Measurements from ENCODE around the gene WDTC1.
A peak's percentile ranks its signal among the peaks of the same experiment; 100 is the strongest.

The WDTC1 gene

DNA sequence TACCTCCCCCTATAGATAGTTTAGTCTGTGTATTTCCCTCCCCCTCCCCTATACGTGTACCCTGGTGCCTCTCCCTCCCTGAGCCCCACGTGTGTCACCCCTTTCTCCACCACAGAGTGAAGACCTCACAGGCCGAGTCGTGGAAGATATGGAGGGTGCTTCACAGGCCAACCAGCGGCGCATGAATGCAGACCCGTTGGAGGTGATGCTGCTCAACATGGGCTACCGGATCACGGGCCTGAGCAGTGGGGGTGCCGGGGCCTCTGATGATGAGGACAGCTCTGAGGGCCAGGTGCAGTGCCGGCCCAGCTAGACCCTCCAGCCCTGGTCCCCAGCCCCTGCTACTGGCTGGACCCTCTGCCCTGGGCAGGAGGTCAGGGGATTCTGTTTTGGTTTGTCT is 71.6 kb downstream of the WDTC1 start:
- no peak overlapping the region for H3K27ac ChIP-seq (ENCODE audit: low read depth, low read length)
- H3K9ac ChIP-seq (ENCODE audit: low read length) = no peak overlapping the region
- no peaks in the 10 kb centered on the region for H3K27me3 ChIP-seq (ENCODE audit: control insufficient read depth in 1 of 2, insufficient read depth in 2 of 2, low read length in 2 of 2)
- no peaks in the 10 kb centered on the region for H3K9me3 ChIP-seq (ENCODE audit: low read length)
- peaks cover 4% of the 10 kb centered on the region for H3K4me1 ChIP-seq (ENCODE audit: insufficient read depth, low read length)
- H3K4me3 ChIP-seq (ENCODE audit: low read depth in 1 of 2, low read length in 2 of 2) = no peak overlapping the region
- H3K36me3 ChIP-seq (ENCODE audit: insufficient read depth, low read length) = peaks cover 46% of the 10 kb centered on the region

DNA sequence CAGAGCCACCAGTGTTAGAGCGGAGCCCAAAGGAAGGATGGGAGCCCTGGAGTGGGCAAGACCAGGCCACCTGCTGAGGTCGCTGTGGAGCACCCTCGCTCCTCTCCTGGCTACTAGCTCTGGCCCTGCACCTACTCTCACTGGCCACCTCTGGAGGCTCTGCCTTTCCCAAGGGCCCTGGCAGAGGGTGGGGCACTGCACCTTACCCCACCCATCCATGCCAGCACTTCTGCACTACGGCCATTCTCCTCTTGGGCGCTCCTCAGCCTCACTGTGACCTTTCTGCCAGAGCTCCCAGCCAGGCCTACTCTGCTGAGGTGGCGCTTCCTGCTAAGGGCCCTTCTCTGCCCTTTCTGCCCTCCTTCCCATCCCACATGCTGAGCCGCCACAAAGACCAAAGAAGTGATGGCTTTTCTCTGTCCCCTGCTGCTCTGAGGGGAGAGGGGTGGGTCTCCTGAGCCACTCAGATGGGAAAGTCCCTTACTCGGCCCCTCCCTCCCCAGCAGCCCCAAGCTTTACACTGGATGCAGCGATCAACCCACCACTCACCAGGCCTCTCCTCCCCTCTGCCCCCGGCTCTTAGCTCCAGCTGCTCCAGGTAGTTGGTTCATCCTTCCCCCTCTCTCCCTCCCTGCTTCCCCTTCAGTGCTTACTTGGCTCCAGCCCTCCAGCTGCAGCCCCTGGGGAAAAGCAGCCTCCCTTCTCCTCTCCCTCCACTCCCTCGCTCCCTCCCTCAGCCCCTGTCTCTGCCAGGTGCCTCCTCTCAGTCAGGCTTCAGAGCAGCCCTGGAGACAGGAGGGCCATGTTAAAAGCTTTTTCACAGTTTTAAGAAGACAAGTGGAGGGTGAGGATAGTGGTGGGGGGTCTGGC is 72.7 kb downstream of the WDTC1 start:
- Histone ChIP-seq H3K27ac (ENCODE audit: low read depth, low read length) (no peak overlapping the region), H3K36me3 (ENCODE audit: insufficient read depth, low read length) (peaks cover 35% of the 10 kb centered on the region), H3K4me1 (ENCODE audit: insufficient read depth, low read length) (no peaks in the 10 kb centered on the region), H3K4me3 (ENCODE audit: low read depth in 1 of 2, low read length in 2 of 2) (no peak overlapping the region), H3K9me3 (ENCODE audit: low read length) (no peaks in the 10 kb centered on the region), H3K27me3 (ENCODE audit: control insufficient read depth in 1 of 2, insufficient read depth in 2 of 2, low read length in 2 of 2) (no peaks in the 10 kb centered on the region), H3K9ac (ENCODE audit: low read length) (no peak overlapping the region)

DNA sequence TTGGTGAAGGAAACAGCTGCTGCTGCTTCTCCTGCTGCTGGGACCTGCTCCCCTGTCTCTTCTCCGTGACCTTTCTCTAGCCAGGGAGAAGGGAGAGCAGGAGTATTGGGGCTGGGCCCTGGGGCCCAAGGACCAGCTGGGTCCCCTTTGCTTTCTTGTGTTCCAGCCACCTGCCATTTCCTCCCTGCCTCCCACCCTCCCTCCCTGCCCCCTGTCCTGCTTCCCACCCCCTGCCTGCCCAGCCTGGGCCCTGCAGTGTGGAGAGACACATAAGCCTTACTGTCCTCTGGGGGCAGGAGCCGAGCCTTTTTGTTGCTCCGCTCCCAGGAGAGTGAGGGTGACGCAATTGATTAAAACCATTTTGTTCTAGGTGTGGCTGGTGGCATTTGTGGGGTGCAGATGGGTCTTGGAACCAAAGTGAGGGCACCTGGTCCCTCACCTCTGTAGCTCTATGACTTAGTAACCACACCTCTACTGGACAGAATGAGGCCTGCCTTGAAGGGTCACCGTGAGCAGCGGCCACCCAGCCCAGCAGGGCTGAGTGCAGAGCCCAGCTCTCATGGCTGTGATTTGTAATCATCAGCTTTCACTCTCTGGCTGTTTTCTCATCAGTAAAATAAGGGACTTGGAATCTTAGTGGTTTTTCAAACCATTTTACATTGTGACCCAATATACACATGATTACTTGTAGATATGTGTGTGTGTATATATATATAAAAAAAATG is 73.6 kb downstream of the WDTC1 start:
- Histone ChIP-seq H3K36me3 (ENCODE audit: insufficient read depth, low read length) (peaks cover 28% of the 10 kb centered on the region), H3K9ac (ENCODE audit: low read length) (no peak overlapping the region), H3K4me3 (ENCODE audit: low read depth in 1 of 2, low read length in 2 of 2) (no peak overlapping the region), H3K9me3 (ENCODE audit: low read length) (no peaks in the 10 kb centered on the region), H3K27me3 (ENCODE audit: control insufficient read depth in 1 of 2, insufficient read depth in 2 of 2, low read length in 2 of 2) (no peaks in the 10 kb centered on the region), H3K4me1 (ENCODE audit: insufficient read depth, low read length) (no peaks in the 10 kb centered on the region), H3K27ac (ENCODE audit: low read depth, low read length) (no peak overlapping the region)

DNA sequence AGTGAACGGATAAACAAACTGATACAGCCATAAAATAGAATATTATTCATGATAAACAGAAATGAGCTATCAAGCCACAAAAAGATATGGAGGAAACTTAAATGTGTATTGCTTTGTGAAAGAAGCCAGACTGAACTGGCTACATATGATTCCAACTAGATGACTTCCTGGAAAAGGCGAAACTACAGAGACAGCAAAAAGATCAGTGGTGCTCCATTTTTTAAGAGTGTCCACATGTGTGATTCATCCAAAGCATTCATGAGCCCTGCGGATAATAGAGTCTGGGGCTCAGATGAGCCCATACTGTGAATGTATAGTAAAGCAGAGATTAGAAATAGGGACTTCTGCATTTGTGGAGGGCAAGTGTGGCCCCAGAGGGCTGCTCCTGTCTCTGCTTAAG is 79.7 kb downstream of the WDTC1 start:
- Histone ChIP-seq H3K36me3 (ENCODE audit: insufficient read depth, low read length) (no peaks in the 10 kb centered on the region), H3K27ac (ENCODE audit: low read depth, low read length) (no peak overlapping the region), H3K9me3 (ENCODE audit: low read length) (no peaks in the 10 kb centered on the region), H3K4me1 (ENCODE audit: insufficient read depth, low read length) (no peaks in the 10 kb centered on the region), H3K9ac (ENCODE audit: low read length) (no peak overlapping the region), H3K27me3 (ENCODE audit: control insufficient read depth in 1 of 2, insufficient read depth in 2 of 2, low read length in 2 of 2) (no peaks in the 10 kb centered on the region), H3K4me3 (ENCODE audit: low read depth in 1 of 2, low read length in 2 of 2) (no peak overlapping the region)

DNA sequence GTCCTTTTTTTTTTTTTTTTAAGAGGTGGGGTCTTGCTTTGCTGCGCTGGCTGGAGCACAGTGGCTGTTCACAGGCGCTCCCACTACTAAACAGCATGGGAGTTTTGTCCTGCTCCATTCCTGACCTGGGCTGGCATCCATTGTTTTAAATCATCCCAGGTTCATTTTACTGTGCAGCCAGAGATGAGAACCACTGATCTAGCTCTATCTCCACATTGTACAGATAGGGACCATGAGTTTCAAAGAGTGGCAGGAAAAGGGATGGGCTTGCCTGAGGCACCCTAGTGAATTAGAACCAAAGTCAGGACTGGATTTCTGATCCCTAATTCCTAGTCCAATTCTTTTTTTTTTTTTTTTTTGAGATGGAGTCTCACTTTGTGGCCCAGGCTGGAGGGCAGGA is 80.3 kb downstream of the WDTC1 start:
- Histone ChIP-seq H3K9ac (ENCODE audit: low read length) (no peak overlapping the region), H3K4me1 (ENCODE audit: insufficient read depth, low read length) (no peaks in the 10 kb centered on the region), H3K27me3 (ENCODE audit: control insufficient read depth in 1 of 2, insufficient read depth in 2 of 2, low read length in 2 of 2) (no peaks in the 10 kb centered on the region), H3K9me3 (ENCODE audit: low read length) (no peaks in the 10 kb centered on the region), H3K27ac (ENCODE audit: low read depth, low read length) (no peak overlapping the region), H3K36me3 (ENCODE audit: insufficient read depth, low read length) (no peaks in the 10 kb centered on the region), H3K4me3 (ENCODE audit: low read depth in 1 of 2, low read length in 2 of 2) (no peak overlapping the region)

DNA sequence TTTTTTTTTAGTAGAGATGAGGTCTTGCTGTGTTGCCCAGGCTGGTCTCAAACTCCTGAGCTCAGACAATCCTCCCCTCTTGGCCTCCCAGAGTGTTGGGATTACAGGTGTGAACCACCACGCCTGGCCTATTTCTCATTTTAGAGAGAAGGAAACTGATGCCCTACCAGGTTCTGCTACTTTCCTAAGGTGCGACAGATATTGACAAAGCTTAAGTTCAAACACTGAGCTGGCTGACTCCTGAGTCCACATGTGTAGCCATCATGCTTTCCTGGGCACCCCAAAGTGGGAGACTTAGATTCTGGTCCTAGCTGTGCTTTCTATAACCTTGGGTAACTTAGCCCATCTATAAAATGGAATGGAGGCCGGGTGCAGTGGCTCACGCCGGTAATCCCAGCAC is 82.4 kb downstream of the WDTC1 start:
- Histone ChIP-seq H3K9ac (ENCODE audit: low read length) (no peak overlapping the region), H3K4me1 (ENCODE audit: insufficient read depth, low read length) (no peaks in the 10 kb centered on the region), H3K27ac (ENCODE audit: low read depth, low read length) (no peak overlapping the region), H3K4me3 (ENCODE audit: low read depth in 1 of 2, low read length in 2 of 2) (no peak overlapping the region), H3K36me3 (ENCODE audit: insufficient read depth, low read length) (no peaks in the 10 kb centered on the region), H3K27me3 (ENCODE audit: control insufficient read depth in 1 of 2, insufficient read depth in 2 of 2, low read length in 2 of 2) (no peaks in the 10 kb centered on the region), H3K9me3 (ENCODE audit: low read length) (no peaks in the 10 kb centered on the region)

DNA sequence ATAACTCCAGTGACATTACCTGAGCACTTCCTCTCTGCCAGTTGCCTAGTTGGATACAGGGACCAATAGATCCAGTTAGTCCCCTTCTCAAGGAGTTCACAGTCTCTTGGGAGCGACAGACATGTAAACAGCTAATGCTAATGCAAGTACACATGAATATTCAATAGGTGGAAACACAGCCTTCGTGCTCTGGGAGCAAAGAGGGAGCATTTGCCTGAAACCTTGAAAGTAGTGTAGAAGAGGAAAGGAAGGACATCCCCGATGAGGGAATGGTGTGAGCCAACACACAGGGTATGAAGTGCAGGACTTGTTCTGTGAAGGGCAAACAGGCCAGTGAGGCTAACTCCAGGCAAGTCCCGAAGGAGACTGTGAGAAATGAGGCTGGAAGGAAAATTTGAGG is 83.7 kb downstream of the WDTC1 start:
- H3K4me1 ChIP-seq (ENCODE audit: insufficient read depth, low read length) = peaks cover 5% of the 10 kb centered on the region
- H3K4me3 ChIP-seq (ENCODE audit: low read depth in 1 of 2, low read length in 2 of 2) = no peak overlapping the region
- H3K36me3 ChIP-seq (ENCODE audit: insufficient read depth, low read length) = no peaks in the 10 kb centered on the region
- no peak overlapping the region for H3K9ac ChIP-seq (ENCODE audit: low read length)
- H3K27ac ChIP-seq (ENCODE audit: low read depth, low read length) = no peak overlapping the region
- no peaks in the 10 kb centered on the region for H3K27me3 ChIP-seq (ENCODE audit: control insufficient read depth in 1 of 2, insufficient read depth in 2 of 2, low read length in 2 of 2)
- H3K9me3 ChIP-seq (ENCODE audit: low read length) = no peaks in the 10 kb centered on the region

DNA sequence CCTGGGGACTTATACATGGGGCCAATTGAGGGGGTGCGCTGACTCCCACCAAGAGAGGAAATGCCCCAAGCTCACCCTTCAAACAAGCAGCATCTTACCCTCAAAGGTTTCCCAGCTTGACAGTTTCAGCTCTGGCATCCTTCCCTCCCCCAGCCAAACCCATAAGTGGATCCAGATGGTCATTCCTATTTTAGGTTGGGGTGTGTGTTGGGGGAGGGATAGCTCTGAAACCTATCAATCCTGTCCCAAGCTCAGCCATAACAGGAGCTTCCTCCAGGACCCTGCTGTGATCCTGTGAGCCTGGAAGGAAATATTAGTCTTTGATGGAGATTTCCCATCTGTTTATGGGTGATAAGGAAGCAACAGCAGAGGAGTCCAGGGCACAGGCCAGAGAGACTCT is 84.2 kb downstream of the WDTC1 start:
- no peak overlapping the region for H3K4me3 ChIP-seq (ENCODE audit: low read depth in 1 of 2, low read length in 2 of 2)
- H3K4me1 ChIP-seq (ENCODE audit: insufficient read depth, low read length) = peaks cover 10% of the 10 kb centered on the region
- no peaks in the 10 kb centered on the region for H3K9me3 ChIP-seq (ENCODE audit: low read length)
- no peak overlapping the region for H3K9ac ChIP-seq (ENCODE audit: low read length)
- no peaks in the 10 kb centered on the region for H3K36me3 ChIP-seq (ENCODE audit: insufficient read depth, low read length)
- H3K27ac ChIP-seq (ENCODE audit: low read depth, low read length) = no peak overlapping the region
- H3K27me3 ChIP-seq (ENCODE audit: control insufficient read depth in 1 of 2, insufficient read depth in 2 of 2, low read length in 2 of 2) = no peaks in the 10 kb centered on the region

DNA sequence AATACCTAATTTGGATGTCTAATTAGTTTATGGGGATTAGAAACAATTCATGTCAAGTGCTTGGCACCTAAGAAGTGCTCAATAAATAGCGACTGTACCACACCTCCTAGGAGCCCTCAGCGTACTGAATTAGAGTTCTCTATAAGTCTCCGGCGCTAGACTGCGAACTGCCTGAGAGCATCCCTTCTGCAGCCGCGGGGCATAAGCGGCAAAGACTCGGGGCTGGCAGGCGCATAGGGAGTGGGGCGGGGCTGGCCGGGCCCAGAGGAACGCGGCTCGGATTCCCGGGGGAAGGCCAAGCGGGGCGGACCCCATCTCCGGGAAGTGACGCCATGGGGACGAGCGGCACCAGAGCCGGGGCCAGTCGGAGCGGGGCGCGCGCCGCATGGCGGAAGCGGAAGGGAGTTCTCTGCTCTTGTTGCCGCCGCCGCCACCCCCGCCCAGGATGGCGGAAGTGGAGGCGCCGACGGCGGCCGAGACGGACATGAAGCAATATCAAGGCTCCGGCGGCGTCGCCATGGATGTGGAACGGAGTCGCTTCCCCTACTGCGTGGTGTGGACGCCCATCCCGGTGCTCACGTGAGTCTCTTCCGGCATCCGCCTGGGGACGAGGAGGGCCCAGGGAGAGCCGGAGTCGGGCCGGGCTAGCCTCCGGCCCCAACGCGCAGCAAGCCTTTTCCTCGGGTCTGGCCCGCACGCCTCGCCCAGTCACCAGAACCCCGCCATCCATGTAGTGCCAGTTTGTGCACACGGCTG is 87.6 kb downstream of the WDTC1 start, which contains the start of gene TMEM222:
Gene TMEM222 (plus strand): TSS at position 351 of the 756 bp plus-strand sequence. CDS start 35 bp downstream, at position 386.
- Histone ChIP-seq H3K27ac (ENCODE audit: low read depth, low read length) (peak within 1 kb of the TSS; percentile 96), H3K9me3 (ENCODE audit: low read length) (no peaks in the 10 kb centered on the region), H3K4me1 (ENCODE audit: insufficient read depth, low read length) (peaks cover 29% of the 10 kb centered on the region), H3K27me3 (ENCODE audit: control insufficient read depth in 1 of 2, insufficient read depth in 2 of 2, low read length in 2 of 2) (no peaks in the 10 kb centered on the region), H3K4me3 (ENCODE audit: low read depth in 1 of 2, low read length in 2 of 2) (peak within 1 kb of the TSS; percentile 95 to 99), H3K36me3 (ENCODE audit: insufficient read depth, low read length) (peaks cover 17% of the 10 kb centered on the region), H3K9ac (ENCODE audit: low read length) (peak within 1 kb of the TSS; percentile 69)

DNA sequence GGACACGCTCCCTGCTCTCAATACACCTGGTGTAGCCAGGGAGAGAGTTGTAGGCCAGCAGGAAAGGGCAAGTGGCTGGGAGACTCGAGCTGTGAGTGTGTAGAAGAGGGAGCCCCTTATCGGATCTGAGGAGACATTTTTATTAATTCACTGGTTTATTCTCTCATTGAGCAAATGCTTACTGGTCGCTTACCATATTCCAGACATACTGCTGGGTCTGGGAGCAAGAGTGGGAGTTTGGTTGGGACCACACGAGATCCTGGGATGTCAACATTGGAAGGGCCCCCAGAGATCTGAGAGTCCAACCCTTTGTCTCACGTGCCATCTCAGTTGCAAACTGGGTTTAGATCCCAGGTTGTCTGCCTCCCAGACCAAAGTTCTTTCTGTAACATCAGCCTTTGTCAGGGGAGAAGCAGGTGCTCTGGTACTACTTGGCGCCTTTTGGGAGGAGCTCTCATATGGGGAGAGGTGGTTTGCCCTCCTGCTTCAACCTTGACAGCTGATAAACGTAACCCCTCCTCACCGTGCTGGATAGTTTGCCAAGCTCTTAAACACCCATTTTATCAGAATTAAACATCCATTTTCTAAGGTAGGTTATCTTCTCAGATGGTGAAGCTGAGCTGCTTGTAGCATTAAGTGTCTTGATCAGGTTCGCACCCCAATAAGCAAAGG is 88.3 kb downstream of the WDTC1 start:
- Histone ChIP-seq H3K9me3 (ENCODE audit: low read length) (no peaks in the 10 kb centered on the region), H3K27ac (ENCODE audit: low read depth, low read length) (peak overlapping the region; percentile 96), H3K4me1 (ENCODE audit: insufficient read depth, low read length) (peaks cover 29% of the 10 kb centered on the region), H3K27me3 (ENCODE audit: control insufficient read depth in 1 of 2, insufficient read depth in 2 of 2, low read length in 2 of 2) (no peaks in the 10 kb centered on the region), H3K4me3 (ENCODE audit: low read depth in 1 of 2, low read length in 2 of 2) (peak overlapping the region; percentile 95 to 99), H3K36me3 (ENCODE audit: insufficient read depth, low read length) (peaks cover 20% of the 10 kb centered on the region), H3K9ac (ENCODE audit: low read length) (peak overlapping the region; percentile 69)

DNA sequence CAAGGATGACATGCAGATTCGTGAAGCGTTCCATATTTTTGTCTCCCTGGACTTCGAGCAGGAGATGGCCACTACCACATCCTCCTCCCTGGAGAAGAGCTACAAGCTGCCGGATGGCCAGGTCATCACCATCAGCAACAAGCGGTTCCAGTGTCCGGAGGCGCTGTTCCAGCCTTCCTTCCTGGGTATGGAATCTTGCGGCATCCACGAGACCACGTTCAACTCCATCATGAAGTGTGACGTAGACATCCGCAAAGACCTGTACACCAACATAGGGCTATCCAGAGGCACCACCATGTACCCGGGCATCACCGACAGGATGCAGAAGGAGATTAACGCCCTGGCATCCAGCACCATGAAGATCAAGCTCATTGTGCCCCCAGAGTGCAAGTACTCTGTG is 90.9 kb downstream of the WDTC1 start:
- H3K27ac ChIP-seq (ENCODE audit: low read depth, low read length) = no peak overlapping the region
- H3K36me3 ChIP-seq (ENCODE audit: insufficient read depth, low read length) = peaks cover 31% of the 10 kb centered on the region

More for the DNA sequence above, 90.9 kb downstream of the WDTC1 start:
- no peak overlapping the region for H3K4me3 ChIP-seq (ENCODE audit: low read depth in 1 of 2, low read length in 2 of 2)
- H3K4me1 ChIP-seq (ENCODE audit: insufficient read depth, low read length) = peaks cover 29% of the 10 kb centered on the region
- H3K9ac ChIP-seq (ENCODE audit: low read length) = no peak overlapping the region
- no peaks in the 10 kb centered on the region for H3K9me3 ChIP-seq (ENCODE audit: low read length)
- no peaks in the 10 kb centered on the region for H3K27me3 ChIP-seq (ENCODE audit: control insufficient read depth in 1 of 2, insufficient read depth in 2 of 2, low read length in 2 of 2)

All from muscle layer of colon (tissue), 2 donors.